Measurements from ENCODE around the gene CYB5R2.

- no peak for TF ChIP-seq EZH2 (IDR thresholded peaks at IDR 0.05; ENCODE audit: low read length)
- TF ChIP-seq, protein P1, sequence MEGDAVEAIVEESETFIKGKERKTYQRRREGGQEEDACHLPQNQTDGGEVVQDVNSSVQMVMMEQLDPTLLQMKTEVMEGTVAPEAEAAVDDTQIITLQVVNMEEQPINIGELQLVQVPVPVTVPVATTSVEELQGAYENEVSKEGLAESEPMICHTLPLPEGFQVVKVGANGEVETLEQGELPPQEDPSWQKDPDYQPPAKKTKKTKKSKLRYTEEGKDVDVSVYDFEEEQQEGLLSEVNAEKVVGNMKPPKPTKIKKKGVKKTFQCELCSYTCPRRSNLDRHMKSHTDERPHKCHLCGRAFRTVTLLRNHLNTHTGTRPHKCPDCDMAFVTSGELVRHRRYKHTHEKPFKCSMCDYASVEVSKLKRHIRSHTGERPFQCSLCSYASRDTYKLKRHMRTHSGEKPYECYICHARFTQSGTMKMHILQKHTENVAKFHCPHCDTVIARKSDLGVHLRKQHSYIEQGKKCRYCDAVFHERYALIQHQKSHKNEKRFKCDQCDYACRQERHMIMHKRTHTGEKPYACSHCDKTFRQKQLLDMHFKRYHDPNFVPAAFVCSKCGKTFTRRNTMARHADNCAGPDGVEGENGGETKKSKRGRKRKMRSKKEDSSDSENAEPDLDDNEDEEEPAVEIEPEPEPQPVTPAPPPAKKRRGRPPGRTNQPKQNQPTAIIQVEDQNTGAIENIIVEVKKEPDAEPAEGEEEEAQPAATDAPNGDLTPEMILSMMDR (optimal IDR thresholded peaks at IDR 0.05 in 1 of 3, IDR thresholded peaks at IDR 0.05 in 1 of 3, conservative IDR thresholded peaks at IDR 0.05 in 1 of 3; ENCODE audit: extremely low read depth in 1 of 3, insufficient read depth in 2 of 3, low read length in 3 of 3): no peak
These were observed 14.1 kb upstream of the CYB5R2 start for GRCh38 chr11:7687386-7687785.
